GM23338 (cell line): ENCODE results near the gene CPNE8.

ENCODE experiments used
- CTCF ChIP-seq, 2 experiments: fragments of 200-600 bp in 1 of 2; sonication (generic) in 1 of 2; conservative IDR thresholded peaks; 2 replicates each; pipeline versions ENCODE4 v1.5.1 to v1.6.1; 2016 to 2017; ENCODE audit warnings: antibody characterized with exemption in 2 of 2, low read depth in 2 of 2, mild to moderate bottlenecking in 2 of 2, moderate library complexity in 1 of 2
- EZH2phosphoT487 ChIP-seq: fragments of 200-600 bp; sonication (generic); IDR thresholded peaks from one replicate; pipeline ENCODE4 v1.8.1; 2018; ENCODE audit warnings: antibody characterized with exemption; ENCODE audit not compliant: unreplicated experiment

GRCh38 chr12:38912116-38912515 is 6.7 kb upstream of the CPNE8 start:
- no peak for TF ChIP-seq EZH2phosphoT487
- TF ChIP-seq CTCF (conservative IDR thresholded peaks at IDR 0.05; ENCODE audit: low read depth in 2 of 2): no peak
